HG03025 (cell line): ENCODE data around the gene NDUFB11.
A peak's percentile ranks its signal among the peaks of the same experiment; 100 is the strongest.

Experiments
- ATAC-seq: cut with Tn5 transposase; IDR thresholded peaks from one replicate; pipeline ENCODE4 v1.9.1; 2021; ENCODE audit warnings: mild to moderate bottlenecking, moderate library complexity; ENCODE audit not compliant: unreplicated experiment, low FRiP score

NDUFB11 gene

GRCh38 chrX:47144626-47145394 lies at the start of gene NDUFB11, which contains the start of gene RBM10:
TSS of gene NDUFB11 (minus strand) at chrX:47144702. CDS start at chrX:47144679, 23 bp downstream.
TSS of gene RBM10 (plus strand) at chrX:47145221. CDS start at chrX:47147482, 2,261 bp downstream.
- peak; percentile 80 for ATAC-seq

GRCh38 chrX:47193475-47194193 lies 49.1 kb upstream of the NDUFB11 start, which contains the start of gene UBA1:
TSS of gene UBA1 (plus strand) at chrX:47193829. CDS start at chrX:47198803, 4,974 bp downstream.
- peak; percentile 89 for ATAC-seq

GRCh38 chrX:47191806-47192401 lies 47.4 kb upstream of the NDUFB11 start:
- ATAC-seq, result no peak

- no peak for ATAC-seq
Observed at GRCh38 chrX:47191331-47191730, 46.8 kb upstream of the NDUFB11 start.

- peak; percentile 23 for ATAC-seq
Observed at GRCh38 chrX:47190445-47191269, 46.2 kb upstream of the NDUFB11 start.

- no peak for ATAC-seq
Observed at GRCh38 chrX:47189906-47190305, 45.4 kb upstream of the NDUFB11 start.

- no peak for ATAC-seq
Observed at GRCh38 chrX:47187106-47187677, 42.7 kb upstream of the NDUFB11 start.

- no peak for ATAC-seq
Observed at GRCh38 chrX:47186096-47186740, 41.7 kb upstream of the NDUFB11 start.

GRCh38 chrX:47185241-47185640 lies 40.7 kb upstream of the NDUFB11 start:
- ATAC-seq, result no peak

- ATAC-seq, result no peak
Observed at GRCh38 chrX:47184486-47184885, 40.0 kb upstream of the NDUFB11 start.

- no peak for ATAC-seq
Observed at GRCh38 chrX:47182106-47182700, 37.7 kb upstream of the NDUFB11 start.

- ATAC-seq, result no peak
Observed at GRCh38 chrX:47181301-47181700, 36.8 kb upstream of the NDUFB11 start.

- ATAC-seq, result no peak
Observed at GRCh38 chrX:47180346-47180745, 35.8 kb upstream of the NDUFB11 start.

- no peak for ATAC-seq
Observed at GRCh38 chrX:47179928-47180255, 35.4 kb upstream of the NDUFB11 start.

- ATAC-seq, result no peak
Observed at GRCh38 chrX:47179221-47179927, 34.9 kb upstream of the NDUFB11 start.

GRCh38 chrX:47178337-47178736 lies 33.8 kb upstream of the NDUFB11 start:
- no peak for ATAC-seq

- ATAC-seq, result no peak
Observed at GRCh38 chrX:47177079-47177478, 32.6 kb upstream of the NDUFB11 start.

GRCh38 chrX:47176101-47176740 lies 31.7 kb upstream of the NDUFB11 start:
- no peak for ATAC-seq
